OCI-LY7 (cell line): ENCODE data around the gene COL6A3.

Source experiments
- CTCF ChIP-seq: fragments of 200-600 bp; sonication (generic); conservative IDR thresholded peaks from 2 replicates; pipeline ENCODE4 v1.5.1; 2014; ENCODE audit warnings: mild to moderate bottlenecking, antibody characterized with exemption, low read length, moderate library complexity, mixed read lengths
- EZH2phosphoT487 ChIP-seq: fragments of 200-600 bp; sonication (generic); IDR thresholded peaks from 2 replicates; pipeline ENCODE4 v1.6.1; 2018; ENCODE audit warnings: low read depth, borderline replicate concordance, mild to moderate bottlenecking, mixed run types, antibody characterized with exemption, low read length, moderate library complexity, mixed read lengths

GRCh38 chr2:237351796-237352195 is 62.2 kb downstream of the COL6A3 start:
- no peak for TF ChIP-seq CTCF
- TF ChIP-seq EZH2phosphoT487: no peak
